HG02852 (cell line): ENCODE data around the gene CDHR2.

Experiments used
- ATAC-seq: cut with Tn5 transposase; IDR thresholded peaks from one replicate; pipeline ENCODE4 v1.9.1; 2021; ENCODE audit warnings: mild to moderate bottlenecking, moderate library complexity; ENCODE audit not compliant: unreplicated experiment

The CDHR2 gene

DNA sequence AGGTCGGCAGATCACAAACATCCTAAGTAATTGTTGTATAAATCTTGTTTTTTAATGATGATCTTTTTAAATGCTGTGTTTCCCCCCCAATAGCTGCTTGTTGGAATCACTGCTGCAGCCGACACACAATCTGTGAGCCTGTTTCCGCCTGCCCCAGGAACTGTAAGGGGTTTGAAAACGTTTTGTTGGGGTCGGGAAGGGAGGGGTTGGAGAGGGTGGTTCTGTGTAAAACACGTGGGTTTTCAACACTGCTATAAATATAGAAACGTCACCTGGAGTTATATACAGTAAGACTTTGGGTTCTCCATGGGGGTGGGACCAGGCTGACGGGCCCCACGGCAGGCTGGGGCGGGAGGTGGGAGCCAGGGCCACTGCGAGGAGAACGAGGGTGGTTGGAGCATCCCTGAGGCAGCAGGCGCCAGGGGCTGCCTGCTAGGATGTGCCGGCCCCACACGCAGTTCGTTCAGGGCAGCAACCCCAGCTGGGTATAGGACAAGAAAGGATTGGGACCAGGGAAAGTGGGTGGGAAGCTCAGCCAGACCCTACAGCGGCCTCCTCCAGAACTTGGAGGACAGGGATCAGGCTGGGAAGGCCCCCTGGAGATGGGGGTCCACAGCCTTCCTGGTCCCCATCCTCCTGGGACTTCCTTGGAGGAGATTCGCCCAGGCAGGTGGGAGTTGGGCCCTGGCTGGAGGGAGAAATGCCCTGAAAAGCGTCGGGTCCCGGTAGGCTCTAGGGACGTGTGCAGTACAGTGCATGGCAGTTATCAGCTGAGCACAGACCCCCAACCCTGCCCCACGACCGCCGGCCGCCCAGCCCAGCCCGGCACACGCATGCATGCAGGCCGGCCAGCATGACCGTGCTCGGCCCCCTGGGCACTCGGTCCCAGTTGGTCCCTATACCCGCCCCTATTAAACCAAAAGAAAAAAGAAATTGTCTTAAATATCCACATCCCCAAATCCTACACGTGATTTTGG, 21.6 kb upstream of the CDHR2 start:
- ATAC-seq = no peak

DNA sequence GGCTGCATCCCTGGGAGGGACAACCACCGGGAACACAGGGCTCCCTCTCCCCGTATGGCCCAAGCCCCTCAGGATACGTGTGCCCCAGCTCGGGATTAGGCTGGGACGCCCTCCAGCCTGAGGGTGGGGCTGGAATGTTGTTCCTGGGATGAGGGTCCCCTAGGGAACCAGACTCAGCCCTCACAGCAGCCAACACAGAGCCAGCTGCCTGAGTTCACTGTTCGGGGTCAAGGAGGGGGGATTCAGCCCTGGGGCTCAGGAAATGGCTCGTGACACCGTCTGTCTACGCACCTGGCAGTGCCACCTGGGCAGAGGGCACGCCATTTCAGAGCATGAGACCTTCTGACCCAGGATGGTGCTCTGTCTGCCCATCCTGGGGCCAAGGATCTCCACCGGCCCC, 20.8 kb upstream of the CDHR2 start:
- no peak for ATAC-seq

DNA sequence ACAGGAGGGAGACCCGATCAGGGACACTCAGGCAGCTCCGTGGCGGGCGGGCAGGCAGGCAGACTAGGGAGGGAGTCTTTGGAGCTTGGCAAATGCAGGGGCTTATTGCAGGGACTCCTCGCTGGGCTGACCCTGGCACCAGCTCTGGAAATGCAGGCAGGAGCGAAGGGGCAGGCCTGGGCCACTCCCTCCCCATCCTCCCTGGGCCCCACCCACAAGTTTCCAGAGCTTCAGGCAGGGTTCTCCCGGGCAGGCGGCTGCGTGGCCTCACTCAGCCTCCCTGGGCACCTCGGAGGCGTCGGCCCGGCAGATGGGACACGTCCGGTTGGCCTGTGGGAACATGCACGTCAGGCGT, 20.4 kb upstream of the CDHR2 start:
- ATAC-seq = no peak

DNA sequence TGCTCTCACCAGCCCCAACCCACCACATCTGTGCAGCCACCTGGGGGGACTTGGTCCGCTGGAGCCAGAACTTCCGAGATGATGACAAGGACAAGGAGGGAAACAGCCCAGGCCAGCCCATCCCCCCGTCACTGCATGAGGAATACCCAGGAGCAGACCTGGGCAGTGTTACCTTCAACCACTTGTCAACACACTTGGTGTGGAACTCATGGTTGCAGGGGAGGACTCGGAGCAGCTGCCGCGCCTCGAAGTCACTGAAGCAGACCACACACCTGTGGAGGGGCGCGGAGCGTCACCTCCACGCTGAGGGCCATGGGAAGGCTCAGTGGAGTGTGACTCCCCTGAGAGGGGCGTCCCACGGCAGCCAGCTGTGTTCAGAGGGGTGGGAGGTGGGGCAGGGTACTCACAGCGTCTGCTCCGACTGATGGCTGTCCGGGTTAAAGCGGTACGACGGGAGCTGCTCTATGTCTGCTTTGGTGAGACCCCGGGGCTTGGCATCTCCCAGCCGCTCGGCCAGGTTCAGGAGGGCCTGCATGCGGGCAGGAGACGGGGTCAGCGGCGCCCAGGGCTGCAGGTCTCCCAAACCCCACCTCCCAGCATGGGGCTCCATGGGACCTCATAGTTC, 19.9 kb upstream of the CDHR2 start:
- ATAC-seq = no peak

DNA sequence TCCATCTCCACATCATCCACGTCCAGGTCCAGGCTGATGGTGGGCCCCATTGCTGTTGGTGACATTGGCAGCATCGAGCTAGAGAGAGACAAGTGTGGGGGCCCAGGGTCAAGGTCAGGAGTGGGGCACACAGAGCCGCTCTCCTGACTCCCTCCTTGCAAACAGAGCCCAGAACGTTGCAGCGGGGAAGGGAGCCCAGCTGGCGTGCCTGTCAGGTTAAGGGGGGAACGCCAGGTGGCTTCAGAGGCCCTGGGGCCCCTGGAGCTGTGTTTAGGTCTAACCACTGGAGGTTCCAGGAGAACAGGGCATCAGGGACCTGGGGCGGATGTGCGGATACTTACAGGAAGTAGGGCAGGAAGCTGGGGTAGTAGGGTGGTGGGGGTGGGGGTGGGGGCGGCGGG, 19.4 kb upstream of the CDHR2 start:
- ATAC-seq = no peak

DNA sequence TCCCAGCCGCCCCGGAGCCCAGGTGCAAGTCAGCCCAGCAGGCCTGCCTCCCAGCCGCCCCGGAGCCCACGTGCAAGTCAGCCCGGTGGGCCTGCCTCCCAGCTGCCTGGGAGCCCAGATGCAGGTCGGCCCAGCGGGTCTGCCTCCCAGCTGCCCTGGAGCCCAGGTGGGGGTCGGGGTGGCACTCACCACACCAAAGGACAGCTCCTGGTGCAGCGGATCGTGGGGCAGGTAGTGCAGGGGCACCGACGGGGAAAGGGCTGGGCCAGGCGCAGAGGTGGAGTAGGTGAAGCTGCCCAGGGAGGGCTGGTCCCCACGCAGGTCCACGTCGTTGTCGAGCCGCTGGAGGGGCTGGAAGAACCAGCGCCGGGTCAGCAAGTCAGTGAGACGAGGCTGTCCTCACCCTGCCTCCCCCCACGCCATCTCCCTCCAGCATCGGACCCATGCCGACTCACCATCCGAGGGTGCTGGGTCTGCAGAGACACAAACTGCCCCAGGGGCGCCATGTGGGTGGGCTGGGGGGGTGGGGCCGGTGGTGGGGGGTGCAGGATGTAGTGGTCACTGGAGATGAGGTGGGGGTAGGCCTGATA, 18.7 kb upstream of the CDHR2 start:
- ATAC-seq = no peak

DNA sequence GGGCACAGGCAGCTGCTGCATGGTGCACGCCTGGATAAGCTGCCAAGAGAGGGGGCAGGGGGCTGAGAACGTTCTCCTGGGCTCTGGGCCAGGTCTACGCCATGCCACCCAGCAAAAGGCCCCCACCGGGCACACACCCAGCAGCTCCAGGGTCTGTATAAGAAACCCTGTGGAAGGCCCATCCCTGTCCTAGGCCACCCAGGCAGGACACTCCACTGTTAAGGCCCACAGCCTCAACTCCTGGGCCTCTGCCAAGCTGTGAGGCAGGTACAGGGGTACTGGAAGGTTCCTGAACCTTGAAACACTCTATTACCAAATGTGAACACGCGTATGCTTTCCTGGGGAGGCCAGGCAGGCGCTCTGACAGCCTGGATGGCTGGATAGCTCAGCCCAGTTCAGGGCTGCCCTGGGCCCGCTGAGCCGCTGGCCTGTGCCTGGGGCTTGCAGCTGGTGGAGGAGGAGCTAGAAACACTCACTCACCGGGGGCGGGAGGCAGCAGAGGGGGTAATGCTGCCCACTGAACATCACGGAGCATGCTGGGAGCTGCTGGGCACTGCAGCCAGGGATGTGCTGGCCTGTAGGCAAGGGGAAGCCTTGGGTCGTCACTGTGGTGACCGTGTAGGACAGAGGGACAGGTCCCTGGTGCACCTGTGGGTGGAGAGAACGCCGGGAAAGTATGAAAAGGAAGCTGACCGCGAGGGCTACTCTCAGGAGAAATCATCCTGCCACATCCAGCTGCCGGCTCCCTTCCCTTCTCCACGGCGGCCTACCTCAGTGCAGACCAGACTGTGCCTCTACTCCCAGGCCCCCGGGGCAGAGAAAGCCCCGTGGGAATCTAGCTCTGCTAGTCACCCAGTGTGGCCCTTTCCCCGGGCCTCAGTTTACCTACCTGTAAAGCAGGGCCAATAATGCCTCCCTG, 17.9 kb upstream of the CDHR2 start:
- ATAC-seq = no peak

DNA sequence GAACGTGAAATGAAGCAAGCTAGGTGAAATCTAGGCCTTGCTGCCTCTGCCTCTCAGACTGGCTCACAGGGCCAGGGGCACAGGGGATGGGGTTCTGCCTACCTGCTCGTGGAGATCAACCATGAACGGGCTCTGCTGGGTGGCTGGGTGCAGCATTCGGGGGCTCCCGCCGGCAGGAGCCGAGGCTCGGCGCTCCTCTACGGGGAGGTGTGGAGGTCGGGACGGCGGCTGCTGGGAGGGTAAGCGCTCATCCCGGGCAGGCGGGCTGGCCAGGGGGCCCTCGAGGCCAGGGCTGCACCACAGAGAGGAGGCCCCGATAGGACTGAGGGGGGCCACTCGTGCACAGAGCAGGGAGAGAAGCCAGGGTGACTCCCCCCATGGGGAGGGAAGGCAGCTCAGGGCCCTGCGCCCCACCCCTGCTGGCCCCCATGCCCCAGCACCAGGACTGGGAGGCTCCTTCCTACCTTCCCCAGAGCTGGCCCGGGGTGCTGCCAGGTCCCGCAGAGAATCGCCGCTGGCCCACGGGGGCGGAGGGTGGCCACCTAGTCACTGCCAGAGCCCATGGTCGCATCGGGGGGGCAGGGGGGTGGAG, 17.1 kb upstream of the CDHR2 start:
- no peak for ATAC-seq

DNA sequence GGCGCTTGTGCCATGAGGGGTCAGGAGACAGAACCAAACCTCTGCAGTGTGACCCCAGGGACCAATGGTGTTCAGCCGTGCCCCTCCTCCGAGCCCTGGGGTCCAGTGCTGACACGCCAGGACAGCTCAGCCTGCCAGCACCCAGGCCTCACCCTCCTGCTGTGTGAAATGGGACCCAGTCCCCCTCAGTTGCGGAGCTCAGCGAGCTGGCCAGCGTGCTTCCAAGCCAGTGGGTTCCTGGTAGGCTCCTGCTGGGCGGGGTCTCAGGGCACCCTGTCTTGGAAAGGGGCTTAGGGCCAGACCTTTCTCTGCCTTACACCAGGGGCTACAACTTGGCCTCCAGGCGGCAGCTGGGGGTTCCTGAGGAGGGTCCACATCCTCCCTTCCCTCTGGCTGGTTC, 16.3 kb upstream of the CDHR2 start:
- ATAC-seq = no peak

DNA sequence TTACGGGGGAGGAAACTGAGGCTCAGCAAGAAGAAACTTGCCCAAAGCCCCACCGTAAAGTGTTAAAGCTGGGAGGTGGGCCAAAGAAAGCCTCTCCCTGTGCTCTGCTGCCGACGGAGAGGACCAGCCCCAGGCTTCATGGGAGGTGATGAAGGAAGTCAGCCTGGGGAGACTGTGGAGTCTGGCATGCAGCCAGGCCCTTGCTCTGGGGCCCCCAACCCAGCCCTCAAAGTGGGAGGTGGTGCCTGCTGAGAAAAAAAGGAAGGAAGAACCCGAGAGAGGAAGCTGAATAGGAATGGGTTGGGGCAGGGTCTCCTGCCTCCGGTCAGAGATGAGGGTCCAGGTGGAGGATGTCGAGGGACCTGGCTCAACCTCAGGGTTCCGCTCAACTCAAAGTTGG, 15.8 kb upstream of the CDHR2 start:
- no peak for ATAC-seq

DNA sequence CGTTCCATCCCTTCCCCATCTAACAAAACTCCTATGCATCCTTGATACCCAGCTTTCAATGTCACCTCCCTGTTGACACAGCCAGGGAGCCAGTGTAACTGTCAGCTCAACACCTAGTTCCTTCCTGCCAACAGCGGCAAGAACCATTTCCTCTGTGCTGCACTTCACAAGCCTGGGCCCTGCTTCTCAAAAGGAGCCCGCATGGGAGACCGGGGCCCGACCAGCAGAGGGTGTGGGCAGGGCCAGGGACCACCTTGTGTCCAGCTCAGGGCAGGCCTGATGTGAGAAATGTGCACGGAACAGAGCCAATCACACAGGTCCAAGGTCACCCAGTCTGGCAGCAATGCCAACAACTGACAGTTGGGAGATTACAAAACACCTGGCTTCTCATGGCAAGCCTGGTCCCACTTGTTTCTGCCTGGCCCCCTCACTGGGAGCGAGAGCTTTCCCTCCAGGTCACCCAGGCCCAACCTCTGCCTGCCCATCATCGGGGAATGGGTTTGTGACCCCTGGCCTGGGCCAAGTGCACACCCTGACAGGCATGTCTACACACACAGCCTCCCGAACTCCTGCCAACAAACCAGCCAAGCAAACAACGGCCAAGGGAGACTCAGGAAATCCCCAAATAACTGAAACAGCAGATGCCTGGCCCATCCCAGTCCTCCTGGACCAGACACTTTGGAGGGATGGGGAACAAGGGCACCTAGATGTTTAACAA, 15.1 kb upstream of the CDHR2 start:
- ATAC-seq = no peak

DNA sequence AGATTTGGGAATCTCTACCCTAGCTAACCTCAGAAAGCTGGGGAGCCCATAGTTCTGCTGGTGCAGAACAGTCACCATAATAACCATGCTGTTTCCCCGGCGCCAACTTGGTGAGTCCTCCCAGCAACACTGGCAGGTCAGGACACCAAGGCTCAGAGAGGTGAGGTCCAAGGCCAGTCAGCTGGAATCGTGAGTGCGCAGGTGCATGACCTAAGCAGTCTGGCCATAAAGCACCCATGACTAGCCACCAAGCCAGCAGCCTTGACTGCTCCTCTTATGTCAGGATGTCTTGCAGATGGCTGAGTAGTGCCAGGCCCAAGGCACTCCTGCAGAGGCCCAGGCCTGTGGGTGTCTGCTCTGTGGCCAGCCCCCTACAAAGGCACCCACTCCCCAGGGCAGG, 14.5 kb upstream of the CDHR2 start:
- no peak for ATAC-seq

DNA sequence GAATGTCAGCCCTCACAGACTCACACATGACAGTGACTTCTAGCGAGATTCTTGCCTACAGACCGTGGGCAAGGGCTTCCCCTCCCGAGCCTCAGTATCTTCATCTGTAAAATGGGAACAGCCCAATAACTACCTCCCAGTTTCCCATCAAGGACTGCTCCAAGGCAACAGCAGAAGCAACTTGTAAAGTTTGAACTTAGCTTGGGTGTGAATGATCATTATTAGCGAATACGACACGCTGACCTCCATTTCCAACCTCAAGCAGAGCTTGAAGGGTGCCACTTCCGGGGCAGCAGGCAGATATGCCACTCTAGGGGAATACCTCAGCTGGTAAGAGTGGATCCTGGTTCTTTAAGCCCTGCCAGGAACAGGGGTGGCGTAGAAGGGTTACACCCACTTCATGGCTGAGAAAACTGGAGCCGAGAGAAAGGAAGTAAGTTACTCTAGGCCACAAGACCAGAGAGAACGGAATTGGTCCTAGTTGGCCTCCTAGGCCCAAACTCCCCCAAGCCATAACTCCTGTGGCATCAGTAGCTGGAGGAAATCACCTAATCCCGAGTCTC, 14.0 kb upstream of the CDHR2 start:
- ATAC-seq = no peak

DNA sequence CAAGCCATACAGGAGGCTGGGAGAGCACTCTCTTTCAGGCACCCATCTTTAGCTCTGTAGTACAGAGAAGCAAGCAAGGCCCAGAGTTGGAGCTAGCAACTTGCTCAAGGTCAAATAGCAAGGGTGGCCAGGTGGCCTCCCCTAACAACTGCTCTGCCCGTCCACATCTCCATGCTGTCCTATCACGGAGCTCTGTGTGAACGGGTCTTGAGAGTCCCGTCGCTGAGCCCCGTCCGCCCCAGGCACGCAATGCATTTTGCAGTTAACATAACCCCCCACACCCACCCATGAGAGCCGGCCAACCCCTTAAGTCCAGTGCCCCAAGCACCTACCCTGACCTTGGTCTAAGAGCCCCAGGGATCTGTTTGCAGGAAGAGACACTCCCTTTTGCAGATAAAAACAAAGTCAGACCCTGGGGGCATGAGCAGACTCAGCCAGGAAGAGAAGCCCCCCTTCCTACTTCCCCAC, 13.4 kb upstream of the CDHR2 start:
- no peak for ATAC-seq

DNA sequence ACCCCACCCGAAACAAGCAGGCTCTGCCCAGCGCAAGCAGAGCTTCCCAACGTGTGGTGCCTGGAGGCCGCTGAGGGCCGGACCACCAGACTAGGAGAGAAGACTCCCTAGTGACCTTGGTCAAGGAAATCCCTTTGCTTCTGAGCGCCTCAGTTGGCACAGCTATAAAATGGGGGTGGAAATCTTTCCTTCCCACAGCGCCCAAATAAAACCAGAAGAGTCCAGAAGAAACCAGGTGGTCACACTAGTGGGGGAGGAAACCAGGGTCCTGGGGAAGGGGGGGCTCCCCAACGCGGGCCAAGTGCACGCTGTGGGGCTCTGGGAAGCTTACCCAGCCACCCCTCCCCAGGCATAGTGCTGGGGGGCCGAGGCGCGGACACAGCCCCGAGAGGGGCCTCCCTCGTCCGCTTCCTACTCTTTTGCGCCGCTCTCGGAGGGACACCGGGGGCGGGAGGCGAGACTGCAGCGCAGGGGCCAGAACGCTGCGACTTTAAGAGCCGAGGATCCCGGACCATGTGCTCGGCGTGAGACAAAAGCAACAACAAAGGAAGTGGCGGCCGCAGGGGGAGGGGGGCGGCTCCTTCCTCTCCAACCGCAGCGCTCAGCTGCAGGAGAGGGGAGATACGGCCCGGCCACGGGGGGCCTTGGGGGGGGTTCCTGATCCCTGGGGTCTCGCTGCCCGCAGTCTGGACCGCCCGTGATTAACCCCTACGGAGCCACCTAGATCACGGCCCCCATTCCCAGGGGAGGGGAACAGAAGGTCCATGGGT, 12.8 kb upstream of the CDHR2 start:
- ATAC-seq = peak; percentile 25

DNA sequence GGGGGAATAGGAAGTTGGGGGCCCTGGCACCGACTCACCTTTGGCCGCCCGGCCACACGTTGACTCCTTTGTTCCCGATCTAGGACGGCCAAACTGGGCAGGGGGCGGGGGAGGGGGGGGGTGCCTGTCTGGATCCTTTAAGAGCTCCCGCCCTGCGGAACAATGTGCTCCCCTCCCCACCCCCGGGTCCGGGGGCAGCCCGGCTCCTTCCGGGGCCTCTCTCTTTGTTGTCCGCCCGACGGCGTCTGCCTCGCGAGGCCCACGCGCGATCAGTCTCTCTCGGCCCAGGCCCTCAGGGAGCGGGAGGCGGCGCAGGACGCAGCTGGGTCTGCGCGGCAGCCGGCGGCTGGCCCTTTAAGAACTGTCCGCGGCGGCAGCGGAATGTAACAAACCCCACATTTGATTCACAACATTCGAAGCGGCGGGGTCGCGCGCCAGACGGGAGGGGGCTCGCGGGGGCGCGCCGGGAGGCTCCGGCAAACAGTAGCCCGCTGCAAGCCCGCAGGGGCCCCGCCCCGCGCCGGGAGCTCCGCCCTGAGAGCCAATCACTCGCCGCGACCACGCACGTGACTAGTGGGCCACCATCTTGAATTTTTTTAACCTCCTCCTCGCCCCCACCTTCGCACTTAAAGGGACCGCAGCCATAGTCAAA, 12.1 kb upstream of the CDHR2 start, which contains the start of gene RNF44:
RNF44 (minus strand) TSS at position 501 of the 652 bp plus-strand sequence. CDS start 4,930 bp downstream, outside the sequence.
- ATAC-seq = peak; percentile 50

DNA sequence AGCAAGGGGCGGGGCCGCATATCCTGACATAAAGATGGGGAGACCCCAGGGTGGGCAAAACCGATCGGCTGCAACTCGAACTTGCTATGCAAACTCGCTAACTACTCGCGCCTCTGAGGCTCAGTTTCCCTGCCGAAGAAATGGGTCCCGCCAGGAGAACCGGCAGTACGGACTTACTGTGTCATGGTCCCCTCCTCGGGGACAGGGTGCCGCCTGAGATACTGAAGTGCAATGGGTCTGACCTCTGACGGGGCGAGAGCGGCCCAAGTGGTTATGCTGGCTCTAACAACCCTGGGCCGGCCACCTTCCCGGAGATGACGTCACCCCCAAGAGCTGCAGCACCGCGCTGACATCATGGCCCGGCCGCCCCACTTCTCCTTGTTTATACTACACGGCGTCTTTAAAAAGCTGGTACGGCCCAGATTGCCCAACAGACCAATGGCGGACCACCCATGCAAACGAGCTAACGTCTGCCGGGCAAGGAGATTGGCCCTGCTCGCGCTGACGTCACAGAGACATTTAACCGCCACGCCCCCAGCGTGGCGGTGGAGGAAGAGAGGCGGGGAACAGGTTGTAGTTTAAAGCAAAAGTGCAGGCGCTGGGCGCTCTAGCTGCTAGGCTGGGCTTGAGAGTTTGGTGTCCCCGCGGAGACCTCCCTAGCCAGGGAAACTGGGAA, 11.4 kb upstream of the CDHR2 start:
- ATAC-seq = peak; percentile 78
